Omental fat pad (tissue), 4 donors: ENCODE measurements around the gene BRICD5. TPM values are rescaled to one million over a fixed set of nuclear protein-coding genes. Genes with fewer than 3 reads are reported as not detected.

Source experiments
- ATAC-seq: fragments of 150-250 bp; one replicate; pipeline ENCODE4 v1.9.1; 2016; ENCODE audit warnings: mild to moderate bottlenecking, moderate library complexity; ENCODE audit not compliant: low FRiP score
- DNase-seq: peaks from one replicate; pipeline ENCODE4 v3.0.0-alpha.2; 2019; ENCODE audit warnings: low spot score
- total RNA-seq, 4 donors: library from RNA; depleted of rRNA; stranded (reverse); fragments of >200 nt; gene quantifications; one replicate each; pipeline ENCODE4 v1.1.0, GENCODE V29; 2016
- TF ChIP-seq, protein P1 (sequence below), 3 donors: fragments of 450-650 bp; IDR thresholded peaks; one replicate each; pipeline ENCODE4 v1.5.1; 2016 to 2017; ENCODE audit warnings: antibody characterized with exemption in 3 of 3, mild to moderate bottlenecking in 3 of 3, moderate library complexity in 2 of 3

Gene BRICD5
- total RNA-seq, 4 donors from 2014 or later = 1.5 to 10.1 (median 4.3) TPM

DNA sequence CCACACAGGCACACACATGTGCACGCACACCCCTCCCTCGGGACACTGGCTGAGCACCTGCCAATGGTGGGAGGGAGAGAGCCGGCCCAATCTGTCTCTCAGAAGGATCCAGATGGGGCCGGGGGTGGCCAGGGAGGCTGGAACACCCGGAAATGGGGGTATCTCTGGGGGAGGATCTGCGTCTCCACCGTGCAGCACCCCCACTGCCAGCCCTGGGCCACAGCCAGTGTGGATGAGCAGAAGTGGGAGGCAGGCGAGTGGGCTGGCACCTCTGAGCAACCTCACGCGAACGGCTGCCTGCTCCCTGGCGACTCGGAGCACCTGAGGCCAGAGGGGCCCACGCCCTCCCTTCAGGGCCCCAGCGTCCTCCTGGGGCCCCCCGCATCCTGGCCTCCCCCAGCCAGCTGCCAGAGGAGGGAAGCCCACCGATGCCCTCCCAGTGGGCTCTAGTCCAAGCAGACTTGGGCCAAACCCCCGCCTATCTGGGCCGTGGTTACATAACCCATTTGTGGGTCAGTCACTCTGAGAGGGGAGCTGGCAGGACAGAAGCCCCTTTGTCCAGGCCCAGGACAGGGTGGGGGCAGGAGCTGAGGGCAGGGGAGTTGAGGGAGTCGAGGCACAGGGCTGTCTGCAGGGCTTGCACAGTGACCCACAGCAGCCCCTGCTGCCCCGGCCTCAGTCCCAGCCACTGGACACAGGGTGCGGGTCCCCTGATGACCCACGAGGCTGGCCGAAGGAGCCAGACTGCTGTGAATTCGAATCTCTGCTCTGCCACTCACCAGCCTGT lies 19.8 kb downstream of the BRICD5 start:
- TF ChIP-seq, protein P1, sequence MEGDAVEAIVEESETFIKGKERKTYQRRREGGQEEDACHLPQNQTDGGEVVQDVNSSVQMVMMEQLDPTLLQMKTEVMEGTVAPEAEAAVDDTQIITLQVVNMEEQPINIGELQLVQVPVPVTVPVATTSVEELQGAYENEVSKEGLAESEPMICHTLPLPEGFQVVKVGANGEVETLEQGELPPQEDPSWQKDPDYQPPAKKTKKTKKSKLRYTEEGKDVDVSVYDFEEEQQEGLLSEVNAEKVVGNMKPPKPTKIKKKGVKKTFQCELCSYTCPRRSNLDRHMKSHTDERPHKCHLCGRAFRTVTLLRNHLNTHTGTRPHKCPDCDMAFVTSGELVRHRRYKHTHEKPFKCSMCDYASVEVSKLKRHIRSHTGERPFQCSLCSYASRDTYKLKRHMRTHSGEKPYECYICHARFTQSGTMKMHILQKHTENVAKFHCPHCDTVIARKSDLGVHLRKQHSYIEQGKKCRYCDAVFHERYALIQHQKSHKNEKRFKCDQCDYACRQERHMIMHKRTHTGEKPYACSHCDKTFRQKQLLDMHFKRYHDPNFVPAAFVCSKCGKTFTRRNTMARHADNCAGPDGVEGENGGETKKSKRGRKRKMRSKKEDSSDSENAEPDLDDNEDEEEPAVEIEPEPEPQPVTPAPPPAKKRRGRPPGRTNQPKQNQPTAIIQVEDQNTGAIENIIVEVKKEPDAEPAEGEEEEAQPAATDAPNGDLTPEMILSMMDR (IDR thresholded peaks at IDR 0.05) = no peak
- DNase-seq = no peak
- ATAC-seq = no peak

DNA sequence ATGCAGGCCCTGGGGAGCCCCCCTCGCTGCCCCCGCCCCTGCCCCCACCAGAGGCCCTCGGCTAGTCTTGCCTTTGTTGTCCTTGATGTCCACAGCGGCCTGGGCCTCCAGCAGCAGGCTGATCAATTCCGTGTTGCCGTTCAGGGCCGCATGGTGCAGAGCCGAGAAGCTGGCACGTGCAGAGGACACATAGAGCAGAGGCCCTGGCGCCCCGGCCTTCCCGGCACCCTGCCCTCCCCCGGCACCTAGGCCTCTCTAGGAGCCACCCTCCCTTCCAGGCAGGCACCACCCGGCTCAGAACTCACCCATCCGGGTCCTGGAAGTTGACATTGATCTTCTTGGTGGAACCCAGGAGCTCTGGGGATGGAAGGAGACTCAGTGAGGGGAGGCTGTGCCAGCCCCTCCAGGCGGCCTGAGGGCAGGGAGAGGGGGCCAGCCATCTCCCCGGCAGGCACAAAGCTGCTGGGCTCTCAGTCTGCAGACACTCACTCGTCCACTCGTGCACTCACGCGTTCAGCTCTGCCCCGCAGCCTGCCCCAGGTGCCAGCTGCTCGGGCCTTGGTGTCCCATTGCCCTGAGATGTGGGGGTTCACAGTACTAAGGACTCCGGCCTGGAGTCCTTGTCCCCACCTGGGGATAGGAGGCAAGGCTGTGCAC lies 20.5 kb downstream of the BRICD5 start:
- TF ChIP-seq, protein P1 (IDR thresholded peaks at IDR 0.05) = no peak
- DNase-seq (no peak), ATAC-seq (no peak)

DNA sequence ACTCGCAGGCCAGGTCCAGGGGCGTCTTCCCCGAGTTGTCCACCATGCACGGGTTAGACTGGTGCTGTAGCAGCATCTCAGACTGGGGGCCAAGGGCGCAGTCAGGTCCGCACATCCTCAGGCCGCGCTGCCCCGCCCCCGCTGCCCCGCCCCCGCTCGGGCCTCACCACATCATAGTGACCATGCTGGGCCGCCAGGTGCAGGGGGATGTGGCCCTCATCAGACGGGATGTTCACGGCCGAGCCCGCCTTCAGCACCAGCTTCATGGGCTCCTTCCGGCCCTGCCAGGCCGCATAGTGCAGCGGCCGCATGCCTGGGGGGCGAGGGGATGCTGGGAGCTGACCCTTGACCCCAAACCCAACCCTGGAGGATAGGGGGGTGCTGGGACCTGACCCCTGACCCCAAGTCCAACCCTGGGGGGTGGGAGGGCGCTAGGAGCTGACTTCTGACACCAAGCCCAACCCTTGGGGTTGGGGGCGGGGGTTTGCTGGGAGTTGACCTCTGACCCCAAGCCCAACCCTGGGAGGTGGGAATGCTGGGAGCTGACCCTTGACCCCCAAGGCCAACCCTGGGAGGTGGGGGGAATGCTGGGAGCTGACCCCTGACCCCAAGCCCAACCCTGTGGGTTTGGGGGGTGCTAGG lies 21.3 kb downstream of the BRICD5 start:
- DNase-seq (no peak), ATAC-seq (no peak)
- TF ChIP-seq, protein P1 (IDR thresholded peaks at IDR 0.05) = no peak

DNA sequence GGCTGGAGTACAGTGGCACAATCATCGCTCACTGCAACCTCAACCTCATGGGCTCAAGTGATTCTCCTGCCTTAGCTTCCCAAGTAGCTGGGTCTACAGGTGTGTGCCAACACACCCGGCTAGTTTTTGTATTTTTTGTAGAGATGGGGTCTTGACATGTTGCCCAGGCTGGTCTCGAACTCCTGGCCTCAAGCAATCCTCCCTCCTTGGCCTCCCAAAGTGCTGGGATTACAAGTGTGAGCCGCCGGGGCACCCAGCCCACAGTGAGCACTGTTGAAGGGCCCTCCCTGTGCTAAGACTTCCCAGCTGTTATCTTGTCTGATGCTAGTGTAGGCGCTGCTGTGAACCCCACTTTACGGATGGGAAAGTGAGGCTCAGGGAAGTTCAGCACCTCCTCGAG lies 22.3 kb downstream of the BRICD5 start:
- ATAC-seq = no peak
- TF ChIP-seq, protein P1 (IDR thresholded peaks at IDR 0.05) = no peak

DNA sequence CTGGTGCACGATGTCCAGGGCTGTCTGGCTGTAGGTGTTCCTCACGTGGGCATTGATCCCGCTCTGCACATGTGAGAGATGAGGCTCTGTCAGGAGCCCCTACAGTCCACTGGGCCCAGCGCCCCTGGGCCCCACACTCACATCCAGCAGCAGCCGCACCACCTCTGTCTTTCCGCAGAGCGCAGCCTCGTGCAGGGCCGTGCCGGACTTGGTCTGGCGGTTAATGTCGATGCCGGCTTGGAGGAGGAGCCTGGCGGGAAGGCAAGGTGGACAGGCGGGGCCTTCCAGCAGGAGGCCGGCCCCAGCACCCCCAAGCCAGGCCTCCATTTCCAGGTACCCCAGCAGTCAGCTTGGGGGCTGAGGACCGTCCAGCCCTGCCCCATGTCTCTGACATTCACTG lies 23.5 kb downstream of the BRICD5 start:
- ATAC-seq (no peak), DNase-seq (no peak)
- TF ChIP-seq, protein P1 (IDR thresholded peaks at IDR 0.05) = no peak

More for the DNA sequence above, 22.3 kb downstream of the BRICD5 start:
- no peak for DNase-seq

DNA sequence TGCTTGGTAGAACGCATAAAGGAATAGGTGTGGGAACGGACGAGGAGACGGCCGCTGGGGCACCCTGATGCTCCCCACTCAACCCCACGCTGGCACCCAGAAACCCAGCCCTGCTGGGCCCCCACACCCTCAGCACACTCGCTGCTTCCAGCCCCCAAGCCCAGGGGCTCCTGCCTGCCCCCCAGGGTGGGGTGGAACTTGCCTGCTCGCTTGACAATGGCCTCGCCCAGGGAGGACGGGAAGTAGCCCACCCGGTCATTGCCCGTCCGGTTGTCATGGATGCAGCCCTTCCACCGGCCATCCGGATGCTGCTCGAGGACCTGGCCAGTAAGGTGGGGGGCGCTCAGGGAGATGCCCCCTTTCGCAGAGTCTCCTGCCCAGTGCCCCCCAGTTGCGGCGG lies 24.2 kb downstream of the BRICD5 start:
- ATAC-seq (no peak), DNase-seq (no peak)
- TF ChIP-seq, protein P1 (IDR thresholded peaks at IDR 0.05) = no peak
